Right lobe of liver (tissue), 6 donors: ENCODE data around the gene ZNF512B. TPM values are rescaled to one million over a fixed set of nuclear protein-coding genes. Genes with fewer than 3 reads are reported as not detected.

ENCODE experiments used
- ATAC-seq, 4 donors: fragments of 200-7000 bp; cut with Tn5 transposase; one replicate each; pipeline ENCODE4 v1.9.1; 2020; ENCODE audit warnings: mild to moderate bottlenecking in 4 of 4, moderate library complexity in 4 of 4
- DNase-seq, 3 donors: peaks; one replicate each; pipeline ENCODE4 v3.0.0-alpha.2; 2020
- H3K27ac ChIP-seq, 3 donors: fragments of 200-600 bp; one replicate each; pipeline ENCODE4 v1.8.0; 2022
- H3K27me3 ChIP-seq, 2 donors: fragments of 200-600 bp; one replicate each; pipeline ENCODE4 v1.8.0; 2022
- H3K36me3 ChIP-seq, 4 donors: fragments of 200-600 bp; sonication (generic) in 1 of 4; one replicate each; pipeline versions ENCODE4 v1.5.1 to v1.8.0; 2017 to 2022; ENCODE audit warnings: control low read depth in 1 of 4
- H3K4me1 ChIP-seq, 4 donors: fragments of 200-600 bp; sonication (generic) in 1 of 4; one replicate each; pipeline versions ENCODE4 v1.5.1 to v1.8.0; 2017 to 2022; ENCODE audit warnings: control low read depth in 1 of 4
- H3K4me3 ChIP-seq, 3 donors: fragments of 200-600 bp; one replicate each; pipeline ENCODE4 v1.8.0; 2022
- H3K9me3 ChIP-seq, 4 donors: fragments of 200-600 bp; sonication (generic) in 1 of 4; one replicate each; pipeline versions ENCODE4 v1.5.1 to v1.8.0; 2017 to 2022; ENCODE audit warnings: control low read depth in 1 of 4
- CTCF ChIP-seq, 4 donors: fragments of 200-600 bp in 3 of 4; fragments of 450-650 bp in 1 of 4; IDR thresholded peaks; one replicate each; pipeline versions ENCODE4 v1.5.1 to v1.8.0; 2016 to 2022; ENCODE audit warnings: antibody characterized with exemption in 4 of 4, mild to moderate bottlenecking in 2 of 4
- POLR2A ChIP-seq: fragments of 450-650 bp; IDR thresholded peaks from one replicate; pipeline ENCODE4 v1.6.1; 2017; ENCODE audit warnings: antibody characterized with exemption, mild to moderate bottlenecking
- WGBS: methylation state at CpG from one replicate; pipeline ENCODE4 v1.1.6; 2018; ENCODE audit warnings: low coverage, low lambda C conversion rate; ENCODE audit not compliant: insufficient coverage; ENCODE audit errors: missing lambda C conversion rate; 5-methylcytosine and 5-hydroxymethylcytosine counted together
- intact Hi-C, 2 donors: fragments of 100-400 bp; cut with DNase I; formaldehyde crosslinking; loops; one replicate each; pipeline versions ENCODE4 v1.11.2 to v1.14.1; 2022
- total RNA-seq, 6 experiments: library from RNA; depleted of rRNA in 2 of 6; stranded (reverse); fragments of >200 nt in 2 of 6; fragmentation: NEBNext Ultra II Directional in 3 of 6; extraction: Animal tissue kit (Norgen Biotek cat#: 25700) in 3 of 6; gene quantifications; one replicate each; pipeline versions ENCODE4 v1.1.0 to v1.2.4, GENCODE V29; 2016 to 2023
- donor health status: DM: no; HTN: yes; CAD: no.
- donor health status: DM: no; HTN: no; CAD: no.
- donor health status: DM: no; HTN: no; CAD: no.
- donor health status: DM: no; HTN: yes; CAD: no.
- donor health status: DM: no; HTN: yes; CAD: no.

Gene ZNF512B
- total RNA-seq, 6 experiments from 2014 or later = 10.8 to 16.8 (median 14.0) TPM

GRCh38 chr20:63945031-63945658 is 24.6 kb downstream of the ZNF512B start:
- DNase-seq = peak in 2 of 3 donors; percentile 25 to 52
- Histone ChIP-seq H3K36me3 (peaks cover 0 to 41% (median 18%) of the 10 kb centered on the region in 4 donors), H3K4me1 (peaks cover 0 to 27% (median 9%) of the 10 kb centered on the region in 4 donors), H3K9me3 (no peaks in the 10 kb centered on the region), H3K27me3 (no peaks in the 10 kb centered on the region), H3K4me3 (no peak overlapping the region), H3K27ac (no peak overlapping the region)
- TF ChIP-seq POLR2A = no peak
- TF ChIP-seq CTCF (IDR thresholded peaks at IDR 0.05) = no peak
- 80% methylated on average over 1 of the region's 17 CpGs for WGBS
- no peak for ATAC-seq
- intact Hi-C loops = no loop called here

GRCh38 chr20:63944078-63944941 is 25.4 kb downstream of the ZNF512B start:
- 100% methylated on average over 8 of the region's 35 CpGs for WGBS
- Histone ChIP-seq H3K4me3 (no peak overlapping the region), H3K9me3 (no peaks in the 10 kb centered on the region), H3K27ac (no peak overlapping the region), H3K4me1 (peaks cover 0 to 19% (median 6%) of the 10 kb centered on the region in 4 donors), H3K27me3 (no peaks in the 10 kb centered on the region), H3K36me3 (peaks cover 0 to 41% (median 20%) of the 10 kb centered on the region in 4 donors)
- DNase-seq (peak in 2 of 3 donors; percentile 53 to 57), ATAC-seq (no peak)
- TF ChIP-seq POLR2A (no peak), CTCF (IDR thresholded peaks at IDR 0.05) (no peak)
- intact Hi-C loops = no loop called here

- intact Hi-C loops = no loop called here
- TF ChIP-seq POLR2A = no peak
- no peak overlapping the region for H3K4me3 ChIP-seq
- DNase-seq (no peak), ATAC-seq (no peak)
- H3K36me3 ChIP-seq = peaks cover 0 to 43% (median 20%) of the 10 kb centered on the region in 4 donors
- WGBS = no CpG with 5 or more reads among the region's 3 CpGs
- peaks cover 0 to 13% (median 3%) of the 10 kb centered on the region in 4 donors for H3K4me1 ChIP-seq
- no peak overlapping the region for H3K27ac ChIP-seq
- no peaks in the 10 kb centered on the region for H3K27me3 ChIP-seq
- no peaks in the 10 kb centered on the region for H3K9me3 ChIP-seq
Measured at GRCh38 chr20:63943808-63944077, 26.0 kb downstream of the ZNF512B start.

- peaks cover 0 to 44% (median 20%) of the 10 kb centered on the region in 4 donors for H3K36me3 ChIP-seq
- TF ChIP-seq CTCF (IDR thresholded peaks at IDR 0.05) (no peak), POLR2A (no peak)
- no peak overlapping the region for H3K27ac ChIP-seq
- no peaks in the 10 kb centered on the region for H3K27me3 ChIP-seq
- H3K4me1 ChIP-seq = peaks cover 0 to 10% (median 2%) of the 10 kb centered on the region in 4 donors
- DNase-seq = peak; percentile 28 to 56 (median 49)
- intact Hi-C loops = no loop called here
- no CpG with 5 or more reads among the region's 19 CpGs for WGBS
- ATAC-seq = no peak
- H3K4me3 ChIP-seq = no peak overlapping the region
- H3K9me3 ChIP-seq = no peaks in the 10 kb centered on the region
Measured at GRCh38 chr20:63942969-63943807, 26.5 kb downstream of the ZNF512B start.
